DND-41 (cell line): ENCODE results near the gene RBKS.

Source experiments
- EZH2 ChIP-seq: IDR thresholded peaks from 3 replicates; pipeline ENCODE4 v1.6.1; 2012; ENCODE audit warnings: borderline replicate concordance, low read depth, mild to moderate bottlenecking, moderate library complexity, low read length, inconsistent platforms; ENCODE audit not compliant: severe bottlenecking
- TF ChIP-seq, protein P1 (sequence below): IDR thresholded peaks from 2 replicates; pipeline ENCODE4 v1.5.1; 2012; ENCODE audit warnings: borderline replicate concordance, low read length, moderate library complexity, mild to moderate bottlenecking; ENCODE audit not compliant: poor library complexity, severe bottlenecking; ENCODE audit errors: extremely low read depth

DNA sequence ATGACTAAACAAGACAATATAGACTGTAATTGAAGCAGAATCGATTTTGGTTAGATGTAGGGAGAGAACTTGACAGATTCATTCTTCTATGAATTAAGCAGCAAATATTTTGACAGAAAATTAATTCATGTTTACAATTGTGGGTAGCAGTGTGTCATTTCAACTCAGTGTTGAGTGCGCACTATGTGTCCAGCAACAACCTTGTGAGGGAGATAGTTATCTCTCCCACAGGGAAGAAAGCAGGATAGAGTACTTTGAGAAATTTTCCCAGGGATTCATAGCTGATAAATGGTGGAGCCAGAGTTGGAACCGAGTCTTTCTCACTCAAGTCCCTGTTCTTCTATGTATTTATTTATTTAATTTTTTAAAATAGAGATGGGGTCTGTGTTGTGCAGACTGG, 113.5 kb downstream of the RBKS start:
- TF ChIP-seq, protein P1, sequence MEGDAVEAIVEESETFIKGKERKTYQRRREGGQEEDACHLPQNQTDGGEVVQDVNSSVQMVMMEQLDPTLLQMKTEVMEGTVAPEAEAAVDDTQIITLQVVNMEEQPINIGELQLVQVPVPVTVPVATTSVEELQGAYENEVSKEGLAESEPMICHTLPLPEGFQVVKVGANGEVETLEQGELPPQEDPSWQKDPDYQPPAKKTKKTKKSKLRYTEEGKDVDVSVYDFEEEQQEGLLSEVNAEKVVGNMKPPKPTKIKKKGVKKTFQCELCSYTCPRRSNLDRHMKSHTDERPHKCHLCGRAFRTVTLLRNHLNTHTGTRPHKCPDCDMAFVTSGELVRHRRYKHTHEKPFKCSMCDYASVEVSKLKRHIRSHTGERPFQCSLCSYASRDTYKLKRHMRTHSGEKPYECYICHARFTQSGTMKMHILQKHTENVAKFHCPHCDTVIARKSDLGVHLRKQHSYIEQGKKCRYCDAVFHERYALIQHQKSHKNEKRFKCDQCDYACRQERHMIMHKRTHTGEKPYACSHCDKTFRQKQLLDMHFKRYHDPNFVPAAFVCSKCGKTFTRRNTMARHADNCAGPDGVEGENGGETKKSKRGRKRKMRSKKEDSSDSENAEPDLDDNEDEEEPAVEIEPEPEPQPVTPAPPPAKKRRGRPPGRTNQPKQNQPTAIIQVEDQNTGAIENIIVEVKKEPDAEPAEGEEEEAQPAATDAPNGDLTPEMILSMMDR = no peak
- TF ChIP-seq EZH2 = no peak
